ENCODE data around the gene FBXO47.

The FBXO47 gene

GRCh38 chr17:39011907-39012468 is 44.8 kb upstream of the FBXO47 start:
- no peak for DNase-seq (ENCODE audit: low read depth)
- no peak overlapping the region for H3K4me3 ChIP-seq (ENCODE audit: low read length)
- 0 out of 2 replicates have a peak, but pooled peaks have one; percentile 2 for TF ChIP-seq CTCF (conservative IDR thresholded peaks at IDR 0.05; ENCODE audit: low read length)

GRCh38 chr17:39009581-39010001 is 42.4 kb upstream of the FBXO47 start:
- no peak for DNase-seq (ENCODE audit: low read depth)
- no peak for TF ChIP-seq CTCF (conservative IDR thresholded peaks at IDR 0.05; ENCODE audit: low read length)
- H3K4me3 ChIP-seq (ENCODE audit: low read length) = no peak overlapping the region

- no peak overlapping the region for H3K4me3 ChIP-seq (ENCODE audit: low read length)
- no peak for DNase-seq (ENCODE audit: low read depth)
- no peak for TF ChIP-seq CTCF (conservative IDR thresholded peaks at IDR 0.05; ENCODE audit: low read length)
Observed at GRCh38 chr17:39008633-39009032, 41.4 kb upstream of the FBXO47 start.

DNA sequence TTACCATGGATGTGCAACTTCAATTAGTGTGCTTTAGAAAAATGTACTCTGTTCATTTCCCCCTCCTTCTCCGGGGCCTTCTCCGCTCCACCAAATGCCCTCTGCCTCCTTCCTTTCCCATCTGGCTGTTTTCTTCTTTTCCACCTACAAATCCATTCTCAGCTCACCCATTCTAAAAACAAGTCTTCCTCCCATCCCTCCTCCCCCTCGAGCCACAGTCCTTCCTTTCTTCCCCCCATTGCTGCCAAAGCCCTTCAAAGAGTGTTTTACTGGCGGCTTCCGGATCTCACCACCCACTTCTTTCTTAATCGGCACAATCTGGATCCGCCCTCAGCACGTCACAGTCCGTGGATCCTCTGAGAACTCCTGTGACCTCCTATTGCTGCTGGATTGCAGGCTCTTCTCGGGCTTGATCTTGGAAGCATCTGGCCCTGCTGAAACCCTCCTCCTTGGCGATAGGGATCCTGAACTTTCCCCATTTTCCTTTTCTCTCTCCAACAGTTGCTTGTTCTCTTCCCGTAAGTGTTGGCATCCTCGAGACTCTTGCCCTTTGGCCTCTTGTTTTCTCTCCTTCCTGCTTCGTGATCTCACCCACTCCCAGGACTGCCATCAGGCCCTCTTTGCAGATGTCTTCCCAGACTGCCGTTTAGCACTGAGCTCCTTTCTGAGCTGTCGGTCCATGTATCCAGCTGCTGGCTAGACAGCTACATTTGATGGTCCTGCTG is 36.0 kb upstream of the FBXO47 start:
- peak; percentile 86 for DNase-seq (ENCODE audit: low read depth)
- no peak for TF ChIP-seq CTCF (conservative IDR thresholded peaks at IDR 0.05; ENCODE audit: low read length)
- no peak overlapping the region for H3K4me3 ChIP-seq (ENCODE audit: low read length)

- DNase-seq (ENCODE audit: low read depth) = peak; percentile 86
- no peak for TF ChIP-seq CTCF (conservative IDR thresholded peaks at IDR 0.05; ENCODE audit: low read length)
- H3K4me3 ChIP-seq (ENCODE audit: low read length) = no peak overlapping the region
Observed at GRCh38 chr17:39001703-39002637, 34.8 kb upstream of the FBXO47 start.

GRCh38 chr17:39000021-39000601 is 32.9 kb upstream of the FBXO47 start:
- peak; percentile 37 for DNase-seq (ENCODE audit: low read depth)
- no peak overlapping the region for H3K4me3 ChIP-seq (ENCODE audit: low read length)
- TF ChIP-seq CTCF (conservative IDR thresholded peaks at IDR 0.05; ENCODE audit: low read length) = no peak
